BJ (cell line): ENCODE results near the gene MTHFD1L. TPM values are rescaled to one million over a fixed set of nuclear protein-coding genes. Genes with fewer than 3 reads are reported as not detected.

Experiments used
- CTCF ChIA-PET: fragments of 350-600 bp; formaldehyde crosslinking; extraction: SDS; loops from one replicate; lab custom pipeline; 2021; ENCODE audit warnings: antibody characterized with exemption, inconsistent platforms; lab: Yijun Ruan, JAX
- POLR2A ChIA-PET: fragments of 300-600 bp; sonication (Branson Sonifier 250); formaldehyde crosslinking; extraction: SDS; loops from one replicate; lab custom pipeline; 2021; ENCODE audit warnings: antibody characterized with exemption; lab: Charles Lee
- DNase-seq: peaks from one replicate; pipeline ENCODE4 v3.0.0-alpha.2; 2011; ENCODE audit warnings: low read depth
- H3K27me3 ChIP-seq: 2 replicates; pipeline ENCODE4 v1.6.0; 2011; ENCODE audit warnings: low read length; ENCODE audit not compliant: control insufficient read depth, insufficient read depth
- H3K36me3 ChIP-seq: 2 replicates; pipeline ENCODE4 v1.5.1; 2011; ENCODE audit warnings: low read length; ENCODE audit not compliant: control insufficient read depth, insufficient read depth
- H3K4me3 ChIP-seq: 2 replicates; pipeline ENCODE4 v1.5.1; 2011; ENCODE audit warnings: low read depth, mild to moderate bottlenecking, control low read depth, low read length
- polyA plus RNA-seq: library from polyadenylated mRNA; depleted of rRNA; stranded (reverse); fragments of >200 nt; gene quantifications from 2 replicates; pipeline ENCODE4 v1.2.3, GENCODE V29; 2011
- TF ChIP-seq, protein P1 (sequence below): IDR thresholded peaks from 2 replicates; pipeline ENCODE4 v1.5.1; 2011; ENCODE audit warnings: low read depth, mild to moderate bottlenecking, control low read depth, inconsistent platforms, low read length, moderate library complexity; ENCODE audit not compliant: insufficient read depth

The MTHFD1L gene
- polyA plus RNA-seq, 1 experiment = 58.9 TPM

DNA sequence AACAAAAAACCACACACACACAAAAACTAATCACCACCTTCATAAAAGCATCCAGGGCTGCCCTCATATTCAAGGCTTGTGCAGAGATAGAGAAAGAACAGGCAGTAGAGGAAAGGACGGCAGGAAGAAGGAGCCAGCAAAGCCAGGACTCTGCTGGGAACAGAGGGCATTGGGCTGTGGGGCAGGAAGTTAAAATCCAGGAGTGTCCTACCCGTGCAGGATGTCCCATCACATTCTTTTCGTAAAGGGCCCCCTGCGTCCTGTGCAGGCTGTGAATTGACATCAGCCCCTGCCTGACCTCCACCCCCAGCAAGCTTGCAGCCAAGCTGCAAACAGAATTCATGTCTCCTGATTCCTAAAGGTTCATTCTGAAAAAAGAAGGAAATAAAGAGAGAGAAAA is 277.8 kb downstream of the MTHFD1L start:
- Histone ChIP-seq H3K4me3 (no peak overlapping the region), H3K27me3 (no peaks in the 10 kb centered on the region), H3K36me3 (no peaks in the 10 kb centered on the region)
- ChIA-PET CTCF (no interaction called here), POLR2A (no interaction called here)
- DNase-seq = no peak
- TF ChIP-seq, protein P1, sequence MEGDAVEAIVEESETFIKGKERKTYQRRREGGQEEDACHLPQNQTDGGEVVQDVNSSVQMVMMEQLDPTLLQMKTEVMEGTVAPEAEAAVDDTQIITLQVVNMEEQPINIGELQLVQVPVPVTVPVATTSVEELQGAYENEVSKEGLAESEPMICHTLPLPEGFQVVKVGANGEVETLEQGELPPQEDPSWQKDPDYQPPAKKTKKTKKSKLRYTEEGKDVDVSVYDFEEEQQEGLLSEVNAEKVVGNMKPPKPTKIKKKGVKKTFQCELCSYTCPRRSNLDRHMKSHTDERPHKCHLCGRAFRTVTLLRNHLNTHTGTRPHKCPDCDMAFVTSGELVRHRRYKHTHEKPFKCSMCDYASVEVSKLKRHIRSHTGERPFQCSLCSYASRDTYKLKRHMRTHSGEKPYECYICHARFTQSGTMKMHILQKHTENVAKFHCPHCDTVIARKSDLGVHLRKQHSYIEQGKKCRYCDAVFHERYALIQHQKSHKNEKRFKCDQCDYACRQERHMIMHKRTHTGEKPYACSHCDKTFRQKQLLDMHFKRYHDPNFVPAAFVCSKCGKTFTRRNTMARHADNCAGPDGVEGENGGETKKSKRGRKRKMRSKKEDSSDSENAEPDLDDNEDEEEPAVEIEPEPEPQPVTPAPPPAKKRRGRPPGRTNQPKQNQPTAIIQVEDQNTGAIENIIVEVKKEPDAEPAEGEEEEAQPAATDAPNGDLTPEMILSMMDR = no peak

DNA sequence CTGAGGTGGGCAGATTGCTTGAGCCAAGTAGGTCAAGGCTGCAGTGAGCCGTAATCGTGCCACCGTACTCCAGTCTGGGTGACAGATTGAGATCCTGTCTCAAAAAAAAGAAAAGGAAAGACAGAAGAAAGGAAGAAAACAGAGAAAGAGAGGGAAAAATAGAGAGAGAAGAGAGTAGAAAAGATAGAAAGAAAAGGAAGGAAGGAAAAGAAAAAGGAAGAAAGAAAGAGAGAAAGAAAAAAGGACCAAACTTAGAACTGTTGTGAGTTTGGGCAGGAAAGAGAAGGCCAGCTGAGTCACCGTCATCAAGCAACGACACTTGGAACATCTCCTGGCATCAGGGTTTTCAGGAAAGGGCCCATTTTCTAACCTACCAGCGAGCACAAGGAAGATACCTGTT is 278.3 kb downstream of the MTHFD1L start:
- Histone ChIP-seq H3K36me3 (no peaks in the 10 kb centered on the region), H3K4me3 (no peak overlapping the region), H3K27me3 (no peaks in the 10 kb centered on the region)
- DNase-seq = no peak
- ChIA-PET POLR2A (interaction anchor here (0.7 kb wide), 1 partner anchor 35 kb away, joined by 4 read pairs; no protein-coding TSS in a partner anchor), CTCF (no interaction called here)
- TF ChIP-seq, protein P1 = no peak

DNA sequence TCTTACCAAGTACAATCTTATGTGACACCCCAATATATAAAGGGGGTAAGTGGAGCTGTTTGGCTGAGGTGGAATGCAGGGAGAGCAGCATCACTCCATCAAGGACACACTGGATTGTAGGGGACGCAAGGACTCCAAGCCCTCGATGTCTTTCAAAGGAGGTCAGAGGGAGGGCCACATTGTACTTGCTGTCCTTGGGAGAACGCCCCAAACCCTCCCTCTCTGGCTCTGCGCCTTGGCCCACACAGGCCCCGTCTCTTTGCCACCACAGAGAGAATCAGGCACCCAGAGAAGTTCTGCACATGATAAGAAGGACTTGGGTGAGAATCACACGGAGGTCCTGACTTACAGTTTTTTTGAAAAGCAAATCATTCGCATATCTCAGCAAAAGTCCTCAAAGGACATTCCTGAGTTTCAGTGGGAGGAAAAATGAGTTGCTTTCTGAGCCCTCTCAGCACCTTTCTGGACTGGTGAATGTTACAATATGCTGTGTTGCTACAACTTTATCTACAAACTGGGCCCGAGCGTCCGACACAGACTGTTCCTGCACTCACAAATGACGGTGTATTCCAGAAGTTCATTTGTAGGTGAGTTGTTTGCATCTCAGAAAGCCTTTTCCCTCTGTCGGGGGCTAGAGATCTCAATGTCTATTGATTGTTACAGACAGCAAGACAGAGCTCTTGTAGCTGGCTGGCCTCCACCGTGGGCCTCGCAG is 281.8 kb downstream of the MTHFD1L start:
- Histone ChIP-seq H3K36me3 (no peaks in the 10 kb centered on the region), H3K27me3 (no peaks in the 10 kb centered on the region; the same call in 1 of the 2 replicates), H3K4me3 (no peak overlapping the region)
- DNase-seq = no peak
- POLR2A ChIA-PET = no interaction called here
- CTCF ChIA-PET = interaction anchor here (0.6 kb wide), 1 partner anchor 1328 kb away, joined by 4 read pairs; no protein-coding TSS in a partner anchor
- TF ChIP-seq, protein P1 = no peak

DNA sequence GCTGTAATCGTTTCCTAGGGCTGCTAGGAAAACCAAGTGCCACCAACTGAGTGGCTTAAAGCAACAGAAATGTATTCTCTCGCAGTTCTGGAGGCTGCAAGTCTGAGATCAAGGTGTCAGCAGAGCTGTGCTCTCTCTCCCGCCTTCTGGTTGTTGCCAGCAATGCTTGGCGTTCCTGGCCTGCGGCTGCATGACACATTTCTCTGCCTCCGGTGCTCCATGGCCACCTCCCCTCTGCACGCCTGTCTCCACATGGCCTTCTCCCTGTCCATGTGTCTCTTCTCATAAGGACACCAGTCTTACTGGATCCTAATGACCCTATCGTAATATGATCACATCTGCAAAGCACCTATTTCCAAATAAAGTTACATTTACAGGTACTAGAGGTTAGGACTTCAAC is 282.6 kb downstream of the MTHFD1L start:
- H3K36me3 ChIP-seq = no peaks in the 10 kb centered on the region
- CTCF ChIA-PET = interaction anchor here (0.7 kb wide), 1 partner anchor 16 kb away, joined by 4 read pairs; no protein-coding TSS in a partner anchor

DNA sequence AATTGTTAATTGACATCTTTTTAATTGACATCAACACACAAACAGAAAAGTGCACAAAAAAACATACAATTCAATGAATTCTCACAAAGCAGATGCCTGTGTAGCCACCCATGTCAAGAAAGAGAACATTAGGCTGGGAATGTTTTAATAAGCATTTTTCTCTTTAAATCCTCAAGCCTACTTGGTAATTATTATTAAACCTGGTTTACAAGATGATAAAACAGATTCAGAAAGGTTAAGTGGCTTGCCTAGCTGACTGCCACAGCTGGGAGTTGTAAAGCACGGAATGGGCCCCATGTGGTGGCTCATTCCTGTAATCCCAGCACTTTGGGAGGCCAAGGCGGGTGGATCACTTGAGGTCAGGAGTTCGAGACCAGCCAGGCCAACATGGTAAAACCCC is 284.3 kb downstream of the MTHFD1L start:
- H3K36me3 ChIP-seq = no peaks in the 10 kb centered on the region
- peaks cover 1% of the 10 kb centered on the region; the same call in 1 of the 2 replicates for H3K27me3 ChIP-seq
- DNase-seq = no peak
- TF ChIP-seq, protein P1 = no peak
- POLR2A ChIA-PET = no interaction called here
- H3K4me3 ChIP-seq = no peak overlapping the region
- CTCF ChIA-PET = interaction anchor here (0.8 to 1.2 kb wide), 4 partner anchors 9 to 111 kb away, joined by 3 to 4 read pairs (median 3); no protein-coding TSS in a partner anchor

More for the DNA sequence above, 282.6 kb downstream of the MTHFD1L start:
- no peak overlapping the region for H3K4me3 ChIP-seq
- TF ChIP-seq, protein P1 = no peak
- POLR2A ChIA-PET = interaction anchor here (0.6 kb wide), 1 partner anchor 1777 kb away, joined by 9 read pairs; no protein-coding TSS in a partner anchor
- no peak for DNase-seq
- no peaks in the 10 kb centered on the region; the same call in 1 of the 2 replicates for H3K27me3 ChIP-seq
